Body of pancreas (tissue), 4 donors: ENCODE data around the gene PRPH.

Experiments
- CTCF ChIP-seq, 7 experiments: fragments of 450-650 bp in 4 of 7; fragments of 200-600 bp in 3 of 7; sonication (generic) in 3 of 7; IDR thresholded peaks; one replicate each; pipeline ENCODE4 v1.5.1; 2016 to 2019; ENCODE audit warnings: antibody characterized with exemption in 7 of 7
- POLR2A ChIP-seq, 3 donors: fragments of 450-650 bp; IDR thresholded peaks; one replicate each; pipeline ENCODE4 v1.6.1; 2016; ENCODE audit warnings: antibody characterized with exemption in 3 of 3, mild to moderate bottlenecking in 2 of 3

DNA sequence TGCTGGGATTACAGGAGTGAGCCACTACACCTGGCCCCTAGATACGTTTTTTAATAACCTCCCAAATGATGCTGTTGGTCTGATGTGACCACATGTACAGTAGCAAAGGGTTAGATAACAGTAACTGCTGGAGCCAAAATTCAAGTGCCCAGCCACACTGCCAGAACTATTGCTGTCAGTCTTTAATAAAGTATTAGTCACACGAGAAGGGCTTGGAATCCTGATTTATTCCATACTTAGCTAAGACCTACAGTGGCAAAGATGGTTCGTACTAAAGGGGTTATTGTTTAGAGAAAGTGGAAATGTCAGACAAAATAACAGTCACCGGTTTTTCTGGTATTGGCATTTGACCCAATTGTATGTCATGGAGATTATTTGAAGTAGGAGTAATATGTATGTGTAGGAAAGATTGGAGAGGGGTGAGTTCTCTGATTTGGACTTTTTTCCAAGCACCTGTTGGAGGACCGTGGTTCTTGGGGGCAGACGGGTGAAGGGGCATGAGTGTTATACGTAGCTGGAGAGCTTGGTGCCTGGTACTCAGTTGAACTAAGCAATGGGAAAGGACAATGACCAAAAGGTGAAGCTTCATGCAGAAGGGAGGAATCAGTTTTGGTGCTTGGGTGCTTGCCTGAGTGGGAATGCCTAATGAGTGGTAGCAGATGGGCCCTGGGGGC, 20.4 kb upstream of the PRPH start:
- TF ChIP-seq CTCF (IDR thresholded peaks at IDR 0.05): no peak
- no peak for TF ChIP-seq POLR2A (IDR thresholded peaks at IDR 0.05)
